ENCODE data around the gene PRRT1.
A peak's percentile ranks its signal among the peaks of the same experiment; 100 is the strongest.
"Not testable (repeated sequence)": the region's sequence is repeated elsewhere in the genome, so short reads cannot be mapped to it uniquely, and the experiment has no call there.

Gene PRRT1

GRCh38 chr6:32151863-32152768, at the start of gene PRRT1:
PRRT1 (minus strand) TSS chr6:32151939; CDS start chr6:32151827, 112 bp downstream.
- DNase-seq = no peak

- DNase-seq = no peak
These were observed 49.2 kb upstream of the PRRT1 start for GRCh38 chr6:32200711-32201475.

- no peak for DNase-seq
These were observed 47.1 kb upstream of the PRRT1 start for GRCh38 chr6:32198866-32199265.

- no peak for DNase-seq
These were observed 46.6 kb upstream of the PRRT1 start for GRCh38 chr6:32198345-32198696.

GRCh38 chr6:32196682-32197616, 45.2 kb upstream of the PRRT1 start:
- no peak for DNase-seq

- DNase-seq = peak; percentile 52
These were observed 44.4 kb upstream of the PRRT1 start for GRCh38 chr6:32195902-32196681.

GRCh38 chr6:32195652-32195901, 43.8 kb upstream of the PRRT1 start:
- DNase-seq = peak; percentile 100

GRCh38 chr6:32194825-32195651, 43.3 kb upstream of the PRRT1 start:
- DNase-seq = peak; percentile 61

- DNase-seq = no peak
These were observed 42.6 kb upstream of the PRRT1 start for GRCh38 chr6:32194388-32194787.

GRCh38 chr6:32193096-32193495, 41.4 kb upstream of the PRRT1 start:
- DNase-seq = not testable (repeated sequence)

GRCh38 chr6:32192608-32193039, 40.9 kb upstream of the PRRT1 start, which contains the start of gene GPSM3:
GPSM3 (minus strand) TSS chr6:32192643; CDS start chr6:32192513, 130 bp downstream.
- no peak for DNase-seq

- no peak for DNase-seq
These were observed 40.2 kb upstream of the PRRT1 start for GRCh38 chr6:32191696-32192607.

GRCh38 chr6:32190911-32191677, 39.4 kb upstream of the PRRT1 start:
- DNase-seq = no peak

GRCh38 chr6:32190054-32190851, 38.5 kb upstream of the PRRT1 start, which contains the start of gene PBX2:
PBX2 (minus strand) TSS chr6:32190202; CDS start chr6:32189915, 287 bp downstream.
- DNase-seq = peak; percentile 82

GRCh38 chr6:32189742-32190053, 38.0 kb upstream of the PRRT1 start:
- DNase-seq = no peak

GRCh38 chr6:32189069-32189741, 37.5 kb upstream of the PRRT1 start:
- DNase-seq = no peak

- DNase-seq = no peak
These were observed 36.8 kb upstream of the PRRT1 start for GRCh38 chr6:32188381-32189068.
